Gastrocnemius medialis (tissue), 4 donors: ENCODE data around the gene FXYD2. TPM values are rescaled to one million over a fixed set of nuclear protein-coding genes. Genes with fewer than 3 reads are reported as not detected.
A peak's percentile ranks its signal among the peaks of the same experiment; 100 is the strongest.

ENCODE experiments used
- ATAC-seq, 2 donors: fragments of 150-250 bp; one replicate each; pipeline ENCODE4 v1.9.1; 2016
- DNase-seq, 2 donors: peaks; one replicate each; pipeline ENCODE4 v3.0.0-alpha.2; 2019
- H3K27ac ChIP-seq, 4 donors: fragments of 200-600 bp; sonication (generic); 1 replicate in 1 of 4; 2 replicates in 3 of 4; pipeline ENCODE4 v1.5.1; 2016 to 2018; ENCODE audit warnings: mild to moderate bottlenecking in 2 of 4, moderate library complexity in 1 of 4
- H3K27me3 ChIP-seq, 3 donors: fragments of 200-600 bp; sonication (generic) in 2 of 3; 1 replicate in 1 of 3; 2 replicates in 2 of 3; pipeline versions ENCODE4 v1.5.1 to v1.6.0; 2016 to 2019; ENCODE audit warnings: mild to moderate bottlenecking in 1 of 3, moderate library complexity in 1 of 3
- H3K36me3 ChIP-seq, 2 donors: fragments of 200-600 bp; sonication (generic) in 1 of 2; one replicate each; pipeline ENCODE4 v1.5.1; 2017 to 2018
- H3K4me1 ChIP-seq, 2 donors: fragments of 200-600 bp; sonication (generic) in 1 of 2; one replicate each; pipeline ENCODE4 v1.5.1; 2016 to 2017; ENCODE audit warnings: mild to moderate bottlenecking in 2 of 2
- H3K4me3 ChIP-seq, 4 donors: fragments of 200-600 bp; sonication (generic) in 3 of 4; 1 replicate in 1 of 4; 2 replicates in 3 of 4; pipeline ENCODE4 v1.5.1; 2016 to 2019; ENCODE audit warnings: mild to moderate bottlenecking in 2 of 4
- H3K9me3 ChIP-seq, 3 donors: fragments of 200-600 bp; sonication (generic) in 2 of 3; 1 replicate in 1 of 3; 2 replicates in 2 of 3; pipeline ENCODE4 v1.5.1; 2016 to 2019
- CTCF ChIP-seq, 5 experiments: fragments of 450-650 bp in 3 of 5; fragments of 200-600 bp in 2 of 5; sonication (generic) in 2 of 5; IDR thresholded peaks in 4 of 5; conservative IDR thresholded peaks in 1 of 5; 1 replicate in 4 of 5; 2 replicates in 1 of 5; pipeline ENCODE4 v1.5.1; 2016 to 2019; ENCODE audit warnings: antibody characterized with exemption in 5 of 5, mild to moderate bottlenecking in 3 of 5, moderate library complexity in 3 of 5
- POLR2A ChIP-seq, 2 donors: fragments of 450-650 bp; IDR thresholded peaks; one replicate each; pipeline ENCODE4 v1.6.1; 2017; ENCODE audit warnings: antibody characterized with exemption in 2 of 2, mild to moderate bottlenecking in 2 of 2, moderate library complexity in 2 of 2
- in situ Hi-C, 4 donors: fragments of 200-750 bp; cut with MboI; loops; one replicate each; pipeline versions ENCODE4 v1.15.0 to v1.8.0; 2017; ENCODE audit warnings: low sequenced_read_pairs in 4 of 4
- intact Hi-C: fragments of 100-400 bp; cut with DNase I; formaldehyde crosslinking; loops from one replicate; pipeline ENCODE4 v1.15.1; 2023; ENCODE audit warnings: low total_unique reads
- total RNA-seq, 4 donors: library from RNA; depleted of rRNA; stranded (reverse); fragments of >200 nt; gene quantifications; one replicate each; pipeline versions ENCODE4 v1.1.0 to v1.2.3, GENCODE V29; 2016

The FXYD2 gene
- total RNA-seq, 4 donors from 2014 or later, result 0.87 TPM; not detected in 3

- DNase-seq (peak in 1 of 2 donors; percentile 0), ATAC-seq (no peak)
- H3K4me1 ChIP-seq, result peaks cover 6 to 9% of the 10 kb centered on the region in 2 donors
Observed at GRCh38 chr11:117826190-117826570, 1.6 kb upstream of the FXYD2 start.

GRCh38 chr11:117825538-117826189 is 1.1 kb upstream of the FXYD2 start:
- peak in 1 of 2 donors; percentile 0 for DNase-seq
- in situ Hi-C loops (no loop called here), intact Hi-C loops (no loop called here)
- Histone ChIP-seq H3K4me3 (no peak overlapping the region), H3K27ac (no peak overlapping the region), H3K36me3 (no peaks in the 10 kb centered on the region), H3K4me1 (peaks cover 6 to 8% of the 10 kb centered on the region in 2 donors), H3K27me3 (no peaks in the 10 kb centered on the region), H3K9me3 (no peaks in the 10 kb centered on the region)
- no peak for ATAC-seq
- TF ChIP-seq POLR2A (IDR thresholded peaks at IDR 0.05), result no peak

More at GRCh38 chr11:117826190-117826570, 1.6 kb upstream of the FXYD2 start:
- H3K27me3 ChIP-seq, result no peaks in the 10 kb centered on the region
- intact Hi-C loops, result no loop called here
- no peak overlapping the region for H3K27ac ChIP-seq
- TF ChIP-seq CTCF (IDR thresholded peaks at IDR 0.05 in 4 of 5, conservative IDR thresholded peaks at IDR 0.05 in 1 of 5), result no peak
- no peak for TF ChIP-seq POLR2A (IDR thresholded peaks at IDR 0.05)
- H3K9me3 ChIP-seq, result no peaks in the 10 kb centered on the region
- no peaks in the 10 kb centered on the region for H3K36me3 ChIP-seq
- H3K4me3 ChIP-seq, result no peak overlapping the region
- in situ Hi-C loops, result no loop called here

- Histone ChIP-seq H3K27me3 (no peaks in the 10 kb centered on the region), H3K4me1 (peaks cover 6 to 8% of the 10 kb centered on the region in 2 donors), H3K4me3 (no peak overlapping the region), H3K36me3 (no peaks in the 10 kb centered on the region), H3K27ac (peak overlapping the region; percentile 45 to 60 (median 54)), H3K9me3 (no peaks in the 10 kb centered on the region)
- in situ Hi-C loops (no loop called here), intact Hi-C loops (no loop called here)
- DNase-seq (no peak), ATAC-seq (peak; percentile 25 to 34)
- no peak for TF ChIP-seq POLR2A (IDR thresholded peaks at IDR 0.05)
- no peak for TF ChIP-seq CTCF (IDR thresholded peaks at IDR 0.05 in 4 of 5, conservative IDR thresholded peaks at IDR 0.05 in 1 of 5)
Observed at GRCh38 chr11:117823946-117824420, 561 bp downstream of the FXYD2 start.

GRCh38 chr11:117823294-117823945 is 1.1 kb downstream of the FXYD2 start:
- H3K9me3 ChIP-seq, result no peaks in the 10 kb centered on the region
- DNase-seq (no peak), ATAC-seq (no peak)
- H3K27ac ChIP-seq, result peak overlapping the region; percentile 45 to 60 (median 54)
- TF ChIP-seq CTCF (IDR thresholded peaks at IDR 0.05 in 4 of 5, conservative IDR thresholded peaks at IDR 0.05 in 1 of 5), result no peak
- in situ Hi-C loops, result no loop called here
- peaks cover 6 to 8% of the 10 kb centered on the region in 2 donors for H3K4me1 ChIP-seq
- intact Hi-C loops, result no loop called here
- H3K4me3 ChIP-seq, result no peak overlapping the region
- H3K36me3 ChIP-seq, result no peaks in the 10 kb centered on the region
- H3K27me3 ChIP-seq, result no peaks in the 10 kb centered on the region
